GM18868 (cell line): ENCODE results near the gene KIAA1328.

Source experiments
- ATAC-seq: cut with Tn5 transposase; IDR thresholded peaks from one replicate; pipeline ENCODE4 v1.9.1; 2021; ENCODE audit warnings: mild to moderate bottlenecking, moderate library complexity; ENCODE audit not compliant: unreplicated experiment

Gene KIAA1328

GRCh38 chr18:37199741-37200140, 370.8 kb downstream of the KIAA1328 start:
- no peak for ATAC-seq

- ATAC-seq, result no peak
Observed at GRCh38 chr18:37207343-37207742, 378.4 kb downstream of the KIAA1328 start.

GRCh38 chr18:37210781-37211180, 381.9 kb downstream of the KIAA1328 start:
- no peak for ATAC-seq

- no peak for ATAC-seq
Observed at GRCh38 chr18:37218022-37218590, 389.2 kb downstream of the KIAA1328 start.

GRCh38 chr18:37219257-37219656, 390.3 kb downstream of the KIAA1328 start:
- ATAC-seq, result no peak

- ATAC-seq, result no peak
Observed at GRCh38 chr18:37222354-37222998, 393.5 kb downstream of the KIAA1328 start.

- ATAC-seq, result no peak
Observed at GRCh38 chr18:37222999-37223378, 394.1 kb downstream of the KIAA1328 start.

- no peak for ATAC-seq
Observed at GRCh38 chr18:37225279-37225678, 396.4 kb downstream of the KIAA1328 start.

GRCh38 chr18:37230768-37231167, 401.8 kb downstream of the KIAA1328 start:
- no peak for ATAC-seq

GRCh38 chr18:37231251-37231650, 402.3 kb downstream of the KIAA1328 start:
- no peak for ATAC-seq

GRCh38 chr18:37235583-37235982, 406.7 kb downstream of the KIAA1328 start:
- ATAC-seq, result no peak

GRCh38 chr18:37238282-37239108, 409.6 kb downstream of the KIAA1328 start:
- ATAC-seq, result no peak

GRCh38 chr18:37242091-37242490, 413.2 kb downstream of the KIAA1328 start:
- ATAC-seq, result no peak

- ATAC-seq, result no peak
Observed at GRCh38 chr18:37242826-37243560, 414.1 kb downstream of the KIAA1328 start.

GRCh38 chr18:37243741-37244140, 414.8 kb downstream of the KIAA1328 start:
- no peak for ATAC-seq

- ATAC-seq, result no peak
Observed at GRCh38 chr18:37244618-37245017, 415.7 kb downstream of the KIAA1328 start.

- no peak for ATAC-seq
Observed at GRCh38 chr18:37246779-37247340, 417.9 kb downstream of the KIAA1328 start.

- no peak for ATAC-seq
Observed at GRCh38 chr18:37247497-37248161, 418.7 kb downstream of the KIAA1328 start.

- no peak for ATAC-seq
Observed at GRCh38 chr18:37248281-37248680, 419.4 kb downstream of the KIAA1328 start.

- no peak for ATAC-seq
Observed at GRCh38 chr18:37249171-37249886, 420.4 kb downstream of the KIAA1328 start.
